Measurements from ENCODE around the gene GSTK1. TPM values are rescaled to one million over a fixed set of nuclear protein-coding genes. Genes with fewer than 3 reads are reported as not detected.

Gene GSTK1
- polyA plus RNA-seq, 1 donor (not counting 4 experiments of a cell fraction or from before 2014, with no cell fraction given): 133 TPM

DNA sequence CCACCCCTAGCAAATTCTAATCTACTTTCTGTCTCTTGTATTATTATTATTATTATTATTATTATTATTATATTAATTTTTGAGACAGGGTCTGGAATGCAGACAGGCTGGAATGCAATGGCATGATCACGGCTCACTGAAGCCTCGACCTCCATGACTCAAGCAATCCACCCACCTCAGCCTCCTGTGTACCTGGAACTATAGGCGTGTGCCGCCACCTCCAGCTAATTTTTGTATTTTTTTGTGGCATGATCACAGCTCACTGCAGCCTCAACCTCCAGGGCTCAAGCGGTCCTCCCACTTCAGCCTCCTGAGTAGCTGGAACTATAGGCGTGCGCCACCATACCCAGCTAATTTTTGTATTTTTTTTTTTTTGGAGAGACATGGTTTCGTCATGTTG is 18.9 kb downstream of the GSTK1 start:
- Histone ChIP-seq H3K4me3 (ENCODE audit: control insufficient read depth in 2 of 3, extremely low read depth in 1 of 3, insufficient read depth in 2 of 3, low read depth in 1 of 3, low read length in 3 of 3) (no peak overlapping the region), H3K79me2 (ENCODE audit: control insufficient read depth, insufficient read depth, low read length) (no peaks in the 10 kb centered on the region), H3K9ac (ENCODE audit: control insufficient read depth, extremely low read depth, insufficient read depth, low read length) (no peak overlapping the region), H3K9me3 (ENCODE audit: control insufficient read depth, low read depth, low read length) (no peaks in the 10 kb centered on the region), H3K36me3 (ENCODE audit: control insufficient read depth in 2 of 2, extremely low read depth in 1 of 2, insufficient read depth in 2 of 2, low read length in 2 of 2) (peaks cover 0 to 5% of the 10 kb centered on the region in 2 experiments), H3K4me2 (ENCODE audit: control insufficient read depth, extremely low read depth, insufficient read depth, low read depth, low read length) (no peak overlapping the region), H3K9me1 (ENCODE audit: control insufficient read depth, extremely low read depth, insufficient read depth, low read length) (no peaks in the 10 kb centered on the region), H4K20me1 (ENCODE audit: control insufficient read depth, extremely low read depth, insufficient read depth, low read length) (no peaks in the 10 kb centered on the region), H2AFZ (ENCODE audit: control insufficient read depth, low read length) (no peak overlapping the region), H3K27ac (ENCODE audit: control insufficient read depth, insufficient read depth, low read length) (no peak overlapping the region), H3K4me1 (ENCODE audit: control insufficient read depth, extremely low read depth, insufficient read depth, low read length) (peaks cover 36% of the 10 kb centered on the region), H3K27me3 (ENCODE audit: control insufficient read depth, extremely low read depth, insufficient read depth, low read length) (no peaks in the 10 kb centered on the region)
- dilution Hi-C loops (cut with MboI; ENCODE audit: extremely low pct_ligation_motif_present, low sequenced_read_pairs): no loop called here
- DNase-seq (ENCODE audit: low read depth, low spot score) (no peak), FAIRE-seq (no peak)
- TF ChIP-seq, protein P1, sequence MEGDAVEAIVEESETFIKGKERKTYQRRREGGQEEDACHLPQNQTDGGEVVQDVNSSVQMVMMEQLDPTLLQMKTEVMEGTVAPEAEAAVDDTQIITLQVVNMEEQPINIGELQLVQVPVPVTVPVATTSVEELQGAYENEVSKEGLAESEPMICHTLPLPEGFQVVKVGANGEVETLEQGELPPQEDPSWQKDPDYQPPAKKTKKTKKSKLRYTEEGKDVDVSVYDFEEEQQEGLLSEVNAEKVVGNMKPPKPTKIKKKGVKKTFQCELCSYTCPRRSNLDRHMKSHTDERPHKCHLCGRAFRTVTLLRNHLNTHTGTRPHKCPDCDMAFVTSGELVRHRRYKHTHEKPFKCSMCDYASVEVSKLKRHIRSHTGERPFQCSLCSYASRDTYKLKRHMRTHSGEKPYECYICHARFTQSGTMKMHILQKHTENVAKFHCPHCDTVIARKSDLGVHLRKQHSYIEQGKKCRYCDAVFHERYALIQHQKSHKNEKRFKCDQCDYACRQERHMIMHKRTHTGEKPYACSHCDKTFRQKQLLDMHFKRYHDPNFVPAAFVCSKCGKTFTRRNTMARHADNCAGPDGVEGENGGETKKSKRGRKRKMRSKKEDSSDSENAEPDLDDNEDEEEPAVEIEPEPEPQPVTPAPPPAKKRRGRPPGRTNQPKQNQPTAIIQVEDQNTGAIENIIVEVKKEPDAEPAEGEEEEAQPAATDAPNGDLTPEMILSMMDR (optimal IDR thresholded peaks at IDR 0.05 in 1 of 3, IDR thresholded peaks at IDR 0.05 in 1 of 3, conservative IDR thresholded peaks at IDR 0.05 in 1 of 3; ENCODE audit: extremely low read depth in 1 of 3, insufficient read depth in 2 of 3, low read length in 3 of 3): no peak
- no peak for TF ChIP-seq EZH2 (IDR thresholded peaks at IDR 0.05; ENCODE audit: low read length)

DNA sequence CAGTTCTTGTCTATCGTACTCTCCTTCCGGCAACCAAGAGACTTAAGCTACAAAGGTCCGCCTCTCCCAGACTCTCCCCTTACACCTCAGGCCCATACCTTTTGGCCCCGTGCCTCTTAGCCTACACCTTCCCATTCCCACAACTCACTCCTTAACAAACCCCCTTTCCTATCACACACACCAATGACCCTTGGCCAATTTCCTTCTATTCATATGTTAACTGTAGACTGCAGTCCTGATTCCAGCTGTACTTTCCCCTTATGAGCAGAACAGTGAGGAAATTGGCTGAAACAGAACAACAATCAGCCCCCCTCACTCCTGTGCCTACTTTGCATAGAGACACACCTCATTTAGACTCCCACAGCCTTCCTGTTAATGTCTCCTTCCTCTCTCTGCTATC is 20.1 kb downstream of the GSTK1 start:
- Histone ChIP-seq H3K4me1 (ENCODE audit: control insufficient read depth, extremely low read depth, insufficient read depth, low read length) (peaks cover 36% of the 10 kb centered on the region), H3K9me3 (ENCODE audit: control insufficient read depth, low read depth, low read length) (no peaks in the 10 kb centered on the region), H2AFZ (ENCODE audit: control insufficient read depth, low read length) (no peak overlapping the region), H3K79me2 (ENCODE audit: control insufficient read depth, insufficient read depth, low read length) (peaks cover 2% of the 10 kb centered on the region), H3K27ac (ENCODE audit: control insufficient read depth, insufficient read depth, low read length) (no peak overlapping the region), H3K9ac (ENCODE audit: control insufficient read depth, extremely low read depth, insufficient read depth, low read length) (no peak overlapping the region), H4K20me1 (ENCODE audit: control insufficient read depth, extremely low read depth, insufficient read depth, low read length) (no peaks in the 10 kb centered on the region), H3K4me3 (ENCODE audit: control insufficient read depth in 2 of 3, extremely low read depth in 1 of 3, insufficient read depth in 2 of 3, low read depth in 1 of 3, low read length in 3 of 3) (no peak overlapping the region), H3K27me3 (ENCODE audit: control insufficient read depth, extremely low read depth, insufficient read depth, low read length) (no peaks in the 10 kb centered on the region), H3K4me2 (ENCODE audit: control insufficient read depth, extremely low read depth, insufficient read depth, low read depth, low read length) (no peak overlapping the region), H3K9me1 (ENCODE audit: control insufficient read depth, extremely low read depth, insufficient read depth, low read length) (no peaks in the 10 kb centered on the region), H3K36me3 (ENCODE audit: control insufficient read depth in 2 of 2, extremely low read depth in 1 of 2, insufficient read depth in 2 of 2, low read length in 2 of 2) (peaks cover 2 to 5% of the 10 kb centered on the region in 2 experiments)
- no peak for FAIRE-seq
- DNase-seq (ENCODE audit: low read depth, low spot score): no peak
- no peak for TF ChIP-seq EZH2 (IDR thresholded peaks at IDR 0.05; ENCODE audit: low read length)
- TF ChIP-seq, protein P1 (optimal IDR thresholded peaks at IDR 0.05 in 1 of 3, IDR thresholded peaks at IDR 0.05 in 1 of 3, conservative IDR thresholded peaks at IDR 0.05 in 1 of 3; ENCODE audit: extremely low read depth in 1 of 3, insufficient read depth in 2 of 3, low read length in 3 of 3): no peak
- dilution Hi-C loops (cut with MboI; ENCODE audit: extremely low pct_ligation_motif_present, low sequenced_read_pairs): no loop called here
